ENCODE results near the gene EXOSC5.
"Not testable (repeated sequence)": the region's sequence is repeated elsewhere in the genome, so short reads cannot be mapped to it uniquely, and the experiment has no call there.

The EXOSC5 gene

DNA sequence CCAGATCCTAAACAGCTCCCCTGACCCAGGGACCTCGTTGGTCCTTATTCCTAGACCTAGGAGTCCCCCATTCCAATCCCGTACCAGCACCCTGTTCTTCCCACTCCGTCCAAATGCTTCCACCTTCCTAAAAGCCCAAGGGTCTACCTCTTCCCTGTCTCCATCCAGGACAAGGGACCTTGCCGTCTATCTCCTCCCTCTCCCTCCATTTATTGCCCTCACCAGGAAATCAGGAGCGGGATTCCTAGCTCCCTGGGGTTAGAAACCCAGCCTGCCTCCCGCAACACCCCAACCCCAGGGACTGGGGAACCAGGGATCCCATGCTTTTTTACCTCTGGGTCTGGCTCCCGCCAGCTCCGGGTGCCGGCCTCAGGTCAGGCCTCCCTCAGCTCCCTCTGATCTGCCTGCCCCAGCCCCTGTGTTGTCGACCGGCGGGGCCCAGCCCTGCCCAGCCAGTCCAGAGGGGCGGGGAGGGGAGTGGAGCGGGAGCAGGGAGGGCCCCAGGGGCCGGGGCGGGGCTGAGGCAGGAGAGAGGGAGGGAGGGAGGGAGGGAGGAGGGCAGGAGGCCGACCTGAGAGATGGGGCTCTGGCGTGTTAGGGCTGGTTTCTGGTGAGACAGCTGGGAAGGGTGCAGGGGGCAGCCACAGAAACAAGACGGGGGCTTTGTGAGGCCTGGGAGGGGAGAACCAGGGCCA, 29.9 kb upstream of the EXOSC5 start, which contains the start of gene B3GNT8:
TSS of gene B3GNT8 (minus strand) at position 423 of the 695 bp plus-strand sequence. CDS start 596 bp downstream, outside the sequence.
- DNase-seq (ENCODE audit: low read depth, low spot score) = peak; percentile 78

DNA sequence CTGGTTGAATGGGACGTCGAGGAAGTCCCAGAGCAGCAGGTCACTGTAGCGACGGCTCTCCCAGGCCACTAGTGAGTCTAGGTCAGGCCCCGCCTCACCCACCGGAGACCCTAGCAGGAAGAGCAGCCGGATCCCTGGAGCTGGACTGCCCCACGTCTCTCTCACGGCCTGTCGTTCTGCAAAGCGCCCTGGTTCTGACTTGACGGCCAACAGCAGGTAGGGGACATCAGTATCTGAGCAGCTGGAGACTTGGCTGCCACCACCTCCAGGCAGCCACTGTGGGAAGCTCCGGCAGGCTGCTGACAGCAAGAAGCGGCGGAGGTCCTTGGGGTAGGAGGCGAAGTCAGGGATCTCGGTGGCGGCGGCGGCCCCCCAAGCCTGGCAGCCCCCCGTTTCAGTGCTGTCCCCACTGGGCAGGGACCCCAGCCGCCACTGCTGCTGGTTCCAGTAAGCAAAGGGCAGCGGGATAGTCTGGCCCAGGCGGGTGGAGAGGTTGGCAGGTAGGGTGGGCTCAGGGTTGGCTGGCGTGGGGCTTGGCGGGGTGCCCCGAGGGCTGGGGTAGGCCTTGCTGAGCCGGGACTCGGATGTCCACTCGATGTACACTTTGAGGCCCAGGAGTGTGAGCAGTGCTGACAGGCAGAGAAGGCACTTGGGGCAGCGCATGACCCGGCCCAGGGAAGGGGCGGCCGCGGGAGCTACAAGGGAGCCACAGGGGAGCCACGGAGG, 29.1 kb upstream of the EXOSC5 start:
- DNase-seq (ENCODE audit: low read depth, low spot score) = no peak

GRCh38 chr19:41425174-41426115, 28.3 kb upstream of the EXOSC5 start:
- DNase-seq (ENCODE audit: low read depth, low spot score) = peak; percentile 10

DNA sequence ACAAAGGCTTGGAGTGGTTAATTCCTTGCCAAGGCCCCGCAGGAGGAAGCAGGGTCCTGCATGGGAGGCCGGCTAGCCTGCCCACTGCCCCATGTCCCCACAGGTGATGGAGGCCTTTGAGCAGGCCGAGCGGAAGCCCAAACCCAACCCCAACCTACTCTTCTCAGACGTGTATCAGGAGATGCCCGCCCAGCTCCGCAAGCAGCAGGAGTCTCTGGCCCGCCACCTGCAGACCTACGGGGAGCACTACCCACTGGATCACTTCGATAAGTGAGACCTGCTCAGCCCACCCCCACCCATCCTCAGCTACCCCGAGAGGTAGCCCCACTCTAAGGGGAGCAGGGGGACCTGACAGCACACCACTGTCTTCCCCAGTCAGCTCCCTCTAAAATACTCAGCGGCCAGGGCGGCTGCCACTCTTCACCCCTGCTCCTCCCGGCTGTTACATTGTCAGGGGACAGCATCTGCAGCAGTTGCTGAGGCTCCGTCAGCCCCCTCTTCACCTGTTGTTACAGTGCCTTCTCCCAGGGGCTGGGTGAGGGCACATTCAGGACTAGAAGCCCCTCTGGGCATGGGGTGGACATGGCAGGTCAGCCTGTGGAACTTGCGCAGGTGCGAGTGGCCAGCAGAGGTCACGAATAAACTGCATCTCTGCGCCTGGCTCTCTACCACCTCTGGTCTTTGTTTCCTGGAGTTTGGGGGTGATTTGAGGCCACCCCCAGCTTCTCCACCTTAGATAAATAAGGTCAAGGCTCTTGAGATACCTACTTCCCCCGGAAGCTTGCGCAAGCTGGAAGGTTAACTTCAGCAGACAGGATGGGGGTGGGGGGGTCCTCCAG, 27.4 kb upstream of the EXOSC5 start:
- no peak for DNase-seq (ENCODE audit: low read depth, low spot score)

GRCh38 chr19:41422955-41423354, 25.8 kb upstream of the EXOSC5 start:
- no peak for DNase-seq (ENCODE audit: low read depth, low spot score)

DNA sequence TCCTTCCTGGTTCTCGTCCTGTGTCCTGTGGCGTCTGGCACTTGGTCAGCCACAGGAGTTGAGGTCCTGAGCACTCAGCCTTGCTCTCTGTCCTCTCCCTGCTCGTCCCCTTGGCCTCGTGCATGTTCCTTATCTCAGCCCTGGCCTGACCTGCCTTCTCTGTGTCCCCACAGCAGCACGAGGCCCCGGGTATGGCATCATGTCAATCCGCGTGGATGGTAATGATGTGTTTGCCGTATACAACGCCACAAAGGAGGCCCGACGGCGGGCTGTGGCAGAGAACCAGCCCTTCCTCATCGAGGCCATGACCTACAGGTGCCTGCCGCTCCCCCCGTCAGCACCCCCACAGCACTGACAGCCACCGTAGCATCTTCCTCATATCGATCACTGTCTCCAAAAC, 25.3 kb upstream of the EXOSC5 start:
- DNase-seq (ENCODE audit: low read depth, low spot score) = no peak

GRCh38 chr19:41421973-41422372, 24.8 kb upstream of the EXOSC5 start:
- DNase-seq (ENCODE audit: low read depth, low spot score) = no peak

DNA sequence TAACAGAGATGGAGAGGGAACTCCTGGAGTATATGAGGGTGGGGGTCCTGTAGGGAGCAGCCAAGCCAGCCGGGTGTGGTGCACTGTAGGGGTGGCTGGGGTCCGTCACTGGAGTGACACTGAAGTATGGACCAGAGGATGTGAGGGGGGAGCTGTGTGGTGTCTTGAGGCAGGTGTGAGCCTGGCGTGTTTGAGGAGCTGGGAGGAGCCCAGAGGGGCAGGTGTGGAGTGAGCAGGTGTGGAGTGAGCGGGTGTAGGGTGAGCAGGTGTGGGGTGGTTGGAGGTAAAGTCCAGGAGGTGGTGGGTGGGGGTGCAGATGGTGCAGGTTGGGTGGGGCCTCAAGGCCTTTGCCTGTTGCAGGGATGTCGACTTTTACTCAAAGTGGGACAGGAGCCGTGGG, 24.2 kb upstream of the EXOSC5 start:
- DNase-seq (ENCODE audit: low read depth, low spot score) = no peak

GRCh38 chr19:41420101-41420880, 23.1 kb upstream of the EXOSC5 start:
- no peak for DNase-seq (ENCODE audit: low read depth, low spot score)

DNA sequence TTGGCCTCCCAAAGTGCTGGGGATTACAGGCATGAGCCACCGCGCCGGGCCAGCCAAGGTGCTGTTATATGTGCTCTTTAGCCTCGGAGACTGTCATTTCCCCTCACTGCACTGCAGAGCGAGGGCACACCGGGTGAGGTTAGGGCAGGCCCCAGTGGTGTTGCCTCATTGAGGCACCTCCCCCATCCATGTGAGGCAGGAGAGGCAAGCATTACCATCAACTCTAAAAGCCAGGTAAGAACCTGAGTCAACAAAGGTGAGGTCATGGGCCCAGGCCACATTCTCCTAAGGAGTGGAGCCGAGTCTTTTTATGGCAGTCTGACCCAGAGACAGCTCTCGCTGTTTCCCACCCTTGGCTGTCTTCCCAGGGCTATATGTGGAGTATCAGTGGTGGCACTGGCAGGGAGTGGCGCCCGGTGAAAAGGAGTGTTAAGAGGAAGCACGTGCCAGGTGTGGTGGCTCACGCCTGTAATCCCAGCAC, 19.1 kb upstream of the EXOSC5 start:
- DNase-seq (ENCODE audit: low read depth, low spot score) = no peak

- DNase-seq (ENCODE audit: low read depth, low spot score) = no peak
These were observed 18.0 kb upstream of the EXOSC5 start for GRCh38 chr19:41415154-41415571.

DNA sequence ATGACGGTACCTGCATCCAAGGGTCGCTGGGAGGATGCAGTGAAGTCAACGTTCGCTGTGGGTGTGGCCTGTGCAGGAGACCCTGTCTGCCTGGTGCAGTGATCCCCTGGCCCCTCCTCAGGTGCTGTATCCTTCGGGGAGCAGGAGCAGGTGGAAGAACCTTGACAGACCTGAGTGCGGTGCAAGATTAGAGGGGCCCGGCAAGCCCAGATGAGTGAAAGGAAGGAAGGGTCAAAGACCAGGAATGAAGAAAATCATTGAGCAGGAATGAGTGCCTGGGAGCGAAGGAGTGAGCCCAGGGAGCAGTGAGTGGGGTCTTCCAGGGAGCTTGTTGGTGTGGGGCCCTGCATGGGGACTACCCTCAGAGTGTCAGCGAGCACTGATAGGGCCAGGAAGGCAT, 17.3 kb upstream of the EXOSC5 start:
- DNase-seq (ENCODE audit: low read depth, low spot score) = no peak

- no peak for DNase-seq (ENCODE audit: low read depth, low spot score)
These were observed 16.8 kb upstream of the EXOSC5 start for GRCh38 chr19:41413947-41414346.

DNA sequence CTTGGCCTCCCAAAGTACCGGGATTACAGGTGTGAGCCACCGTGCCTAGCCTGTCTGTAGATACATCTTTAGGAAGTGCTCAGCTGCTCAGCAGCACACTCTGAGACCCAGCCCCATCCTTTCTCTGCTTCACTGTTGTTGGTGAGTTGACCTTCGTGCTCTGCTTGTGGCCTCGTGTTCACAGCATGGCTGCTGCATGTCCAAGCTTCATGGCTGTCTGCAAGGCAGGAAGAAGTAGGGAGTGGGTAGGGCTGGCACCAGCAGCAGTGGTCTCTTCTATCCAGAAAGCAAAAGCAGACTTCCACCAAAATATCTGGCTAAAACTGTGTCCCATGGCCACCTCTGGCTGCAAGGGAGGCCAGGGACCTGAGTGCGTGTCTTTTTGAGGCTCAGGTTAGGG, 15.8 kb upstream of the EXOSC5 start:
- no peak for DNase-seq (ENCODE audit: low read depth, low spot score)

DNA sequence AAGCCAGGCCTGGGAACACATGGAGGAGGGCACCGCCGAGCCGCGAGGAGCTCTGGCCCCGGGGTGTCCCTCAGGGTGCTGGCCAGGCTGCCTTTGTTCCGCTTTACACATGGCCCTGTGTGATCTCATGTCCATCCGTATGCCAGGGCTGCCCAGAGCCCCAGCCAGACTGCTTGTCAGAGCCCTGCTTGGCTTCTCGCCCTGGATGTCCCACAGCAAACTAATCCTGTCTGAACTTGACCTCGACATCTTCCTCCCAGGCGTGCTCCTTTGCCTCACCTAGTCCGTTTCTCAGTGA, 14.8 kb upstream of the EXOSC5 start:
- DNase-seq (ENCODE audit: low read depth, low spot score) = no peak

DNA sequence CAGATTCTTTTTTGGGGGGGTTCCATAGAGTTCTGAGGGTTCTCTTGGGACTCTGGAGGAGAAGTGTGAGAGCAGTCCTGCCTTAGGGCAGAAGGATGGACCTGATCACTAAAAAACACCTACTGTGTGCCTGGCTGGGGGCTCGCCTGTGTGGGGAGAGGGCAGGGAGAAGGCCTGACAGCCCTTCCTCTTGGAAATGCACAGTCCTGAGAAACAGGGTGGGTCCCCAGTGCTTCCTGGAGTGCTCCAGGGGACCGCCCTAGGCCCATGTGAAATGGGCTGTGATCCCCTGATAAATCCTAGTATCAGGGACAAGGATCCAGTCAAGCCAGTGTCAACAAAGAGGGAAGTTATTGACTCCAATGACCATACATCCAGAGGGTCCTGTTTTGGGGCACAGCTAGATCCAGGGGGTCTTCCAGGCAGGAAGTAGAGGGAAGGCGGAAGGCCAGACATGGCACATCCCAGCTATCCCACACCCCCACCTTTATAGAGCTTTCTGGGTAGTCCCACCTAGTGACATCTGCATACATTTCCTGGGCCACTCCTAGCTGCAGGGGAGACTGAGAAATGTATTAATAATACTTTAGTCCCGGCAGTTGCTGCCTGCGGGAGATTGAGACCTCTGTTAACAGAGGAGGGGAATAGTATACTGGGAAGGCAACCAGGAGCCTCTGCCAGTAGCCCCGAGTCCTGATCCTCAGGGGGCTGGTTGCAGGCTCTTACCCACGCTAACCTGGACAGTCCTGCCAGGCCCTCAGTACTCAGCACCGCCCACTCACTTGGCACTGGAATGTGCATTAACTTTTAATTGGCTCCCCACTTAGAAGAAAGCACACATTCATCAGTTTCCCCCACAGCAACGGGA, 14.2 kb upstream of the EXOSC5 start:
- DNase-seq (ENCODE audit: low read depth, low spot score) = no peak

DNA sequence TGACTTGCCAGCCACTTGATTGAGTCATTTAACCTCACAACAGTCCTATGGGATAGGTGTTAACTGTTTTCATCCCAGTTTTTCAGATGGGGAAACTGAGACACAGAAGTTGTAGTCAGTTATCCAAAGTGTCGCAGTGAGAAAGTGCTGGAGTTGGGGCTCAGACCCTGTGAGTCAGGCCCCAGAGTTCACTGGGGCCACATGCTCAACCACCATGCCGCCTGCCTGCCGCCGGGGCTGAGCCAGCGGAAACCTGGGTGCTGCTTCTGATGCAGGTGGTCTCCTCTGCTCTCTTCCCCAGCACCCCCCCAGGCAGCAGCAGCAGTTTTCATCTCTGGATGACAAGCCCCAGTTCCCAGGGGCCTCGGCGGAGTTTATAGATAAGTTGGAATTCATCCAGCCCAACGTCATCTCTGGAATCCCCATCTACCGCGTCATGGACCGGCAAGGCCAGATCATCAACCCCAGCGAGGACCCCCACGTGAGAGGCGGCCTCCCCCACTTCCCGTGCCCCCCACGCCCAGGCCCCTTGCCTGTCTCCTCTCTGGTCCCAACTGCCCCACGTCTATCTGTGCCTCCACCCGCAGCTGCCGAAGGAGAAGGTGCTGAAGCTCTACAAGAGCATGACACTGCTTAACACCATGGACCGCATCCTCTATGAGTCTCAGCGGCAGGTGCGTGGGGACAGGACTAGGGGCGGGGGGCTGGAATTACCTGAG, 13.3 kb upstream of the EXOSC5 start:
- DNase-seq (ENCODE audit: low read depth, low spot score) = no peak

DNA sequence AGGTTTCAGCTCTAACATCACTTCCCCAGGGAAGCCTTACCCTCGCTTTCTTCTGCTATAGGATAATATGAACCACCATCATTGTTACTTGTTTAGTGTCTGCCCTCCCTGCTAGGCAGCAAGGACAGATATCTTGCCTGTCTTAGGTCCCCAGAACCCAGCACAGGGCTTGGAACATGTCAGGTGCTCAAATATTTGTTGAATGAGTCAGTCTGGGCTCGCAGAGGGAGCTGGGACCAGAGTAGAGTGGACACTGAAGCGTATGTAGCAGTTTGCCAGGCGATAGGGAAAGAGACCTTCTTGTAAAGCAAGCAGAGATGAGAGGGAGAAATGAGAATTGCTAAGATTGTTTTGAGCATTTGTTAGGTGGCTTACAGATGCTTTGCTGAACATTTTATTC, 12.1 kb upstream of the EXOSC5 start:
- DNase-seq (ENCODE audit: low read depth, low spot score) = peak; percentile 58

DNA sequence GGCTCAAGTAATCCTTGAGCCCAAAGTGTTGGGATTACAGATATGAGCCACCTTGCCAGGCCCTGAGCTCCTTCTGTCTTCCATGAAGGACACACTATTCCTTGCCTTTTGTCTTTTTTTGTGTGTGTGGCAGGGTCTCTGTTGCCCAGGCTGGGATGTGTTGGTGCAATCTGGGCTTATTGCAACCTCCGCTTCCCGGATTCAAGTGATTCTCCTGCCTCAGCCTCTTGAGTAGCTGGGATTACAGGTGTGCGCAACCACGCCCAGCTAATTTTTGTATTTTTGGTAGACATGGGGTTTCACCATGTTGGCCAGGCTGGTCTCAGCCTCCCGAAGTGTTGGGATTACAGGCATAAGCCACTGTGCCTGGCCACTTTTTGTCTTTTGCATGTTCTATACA, 11.7 kb upstream of the EXOSC5 start:
- DNase-seq (ENCODE audit: low read depth, low spot score) = not testable (repeated sequence)
